Keratinocyte (primary cell): ENCODE data around the gene TLR1.

Source experiments
- EZH2 ChIP-seq: IDR thresholded peaks from one replicate; pipeline ENCODE4 v1.6.1; 2012; ENCODE audit warnings: inconsistent platforms, mild to moderate bottlenecking, low read length, moderate library complexity
- TF ChIP-seq, protein P1 (sequence below), 3 experiments: IDR thresholded peaks in 1 of 3; conservative IDR thresholded peaks in 1 of 3; optimal IDR thresholded peaks in 1 of 3; 2 replicates in 2 of 3; 3 replicates in 1 of 3; pipeline versions ENCODE3 to v1.5.1; 2011; ENCODE audit warnings: low read length in 3 of 3, mild to moderate bottlenecking in 3 of 3, moderate library complexity in 2 of 3, control low read depth in 1 of 3, inconsistent platforms in 1 of 3; ENCODE audit not compliant: insufficient read depth in 2 of 3; ENCODE audit errors: extremely low read depth in 1 of 3

DNA sequence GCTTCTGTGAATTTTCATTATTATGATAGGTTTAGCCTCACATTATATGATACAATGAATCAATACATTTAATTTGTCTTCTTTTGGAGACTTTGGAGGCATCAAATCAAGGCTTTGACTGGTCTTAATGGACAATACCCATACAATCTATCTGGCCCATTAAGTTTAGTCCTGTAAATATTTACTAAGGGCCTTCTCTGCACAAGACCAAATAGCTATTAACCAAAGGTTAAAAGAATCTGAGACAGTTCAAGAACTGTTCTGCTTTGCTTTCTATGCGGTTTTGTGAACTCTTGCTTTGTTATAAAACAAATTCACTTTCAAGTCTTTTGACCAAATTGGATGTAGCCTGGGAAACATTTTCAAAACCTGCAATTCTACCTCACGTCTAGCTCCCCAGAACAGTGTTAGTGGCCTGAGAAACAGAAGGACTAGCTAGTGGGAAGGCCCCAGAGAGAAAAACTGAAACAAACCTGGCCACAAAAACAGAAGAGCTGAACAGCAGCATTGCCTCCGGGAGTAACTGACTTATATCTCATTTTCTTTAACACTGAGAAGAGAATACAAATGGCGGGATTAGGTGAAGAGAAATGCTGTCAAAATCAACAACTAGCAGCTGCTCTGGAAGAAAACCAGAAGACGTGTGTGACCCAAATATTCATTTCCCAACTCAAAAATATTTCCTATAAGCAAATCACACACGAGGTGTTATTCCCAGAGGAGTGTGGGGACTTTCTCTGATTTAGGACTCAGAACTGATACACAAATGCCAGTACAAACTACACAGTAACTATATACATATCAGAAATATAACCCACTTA lies 548 bp downstream of the TLR1 start:
- TF ChIP-seq, protein P1, sequence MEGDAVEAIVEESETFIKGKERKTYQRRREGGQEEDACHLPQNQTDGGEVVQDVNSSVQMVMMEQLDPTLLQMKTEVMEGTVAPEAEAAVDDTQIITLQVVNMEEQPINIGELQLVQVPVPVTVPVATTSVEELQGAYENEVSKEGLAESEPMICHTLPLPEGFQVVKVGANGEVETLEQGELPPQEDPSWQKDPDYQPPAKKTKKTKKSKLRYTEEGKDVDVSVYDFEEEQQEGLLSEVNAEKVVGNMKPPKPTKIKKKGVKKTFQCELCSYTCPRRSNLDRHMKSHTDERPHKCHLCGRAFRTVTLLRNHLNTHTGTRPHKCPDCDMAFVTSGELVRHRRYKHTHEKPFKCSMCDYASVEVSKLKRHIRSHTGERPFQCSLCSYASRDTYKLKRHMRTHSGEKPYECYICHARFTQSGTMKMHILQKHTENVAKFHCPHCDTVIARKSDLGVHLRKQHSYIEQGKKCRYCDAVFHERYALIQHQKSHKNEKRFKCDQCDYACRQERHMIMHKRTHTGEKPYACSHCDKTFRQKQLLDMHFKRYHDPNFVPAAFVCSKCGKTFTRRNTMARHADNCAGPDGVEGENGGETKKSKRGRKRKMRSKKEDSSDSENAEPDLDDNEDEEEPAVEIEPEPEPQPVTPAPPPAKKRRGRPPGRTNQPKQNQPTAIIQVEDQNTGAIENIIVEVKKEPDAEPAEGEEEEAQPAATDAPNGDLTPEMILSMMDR (optimal IDR thresholded peaks at IDR 0.05 in 1 of 3, IDR thresholded peaks at IDR 0.05 in 1 of 3, conservative IDR thresholded peaks at IDR 0.05 in 1 of 3; ENCODE audit: extremely low read depth in 1 of 3, insufficient read depth in 2 of 3, low read length in 3 of 3) = no peak
- no peak for TF ChIP-seq EZH2
